ENCODE data around the gene IFITM5.

GRCh38 chr11:279966-280705 lies 19.2 kb downstream of the IFITM5 start:
- TF ChIP-seq GATA2 (IDR thresholded peaks at IDR 0.05; ENCODE audit: low read depth, low read length), result no peak
- no peak for TF ChIP-seq GATA3 (IDR thresholded peaks at IDR 0.05; ENCODE audit: low read depth, low read length)
